ENCODE data around the gene ENTPD2.

The ENTPD2 gene

GRCh38 chr9:137057545-137057944, 3.7 kb upstream of the ENTPD2 start:
- no peaks in the 10 kb centered on the region for H3K79me2 ChIP-seq (ENCODE audit: insufficient read depth, low read length)
- no peak overlapping the region for H3K4me2 ChIP-seq (ENCODE audit: low read depth, low read length, poor library complexity, severe bottlenecking)
- no peak overlapping the region for H3K4me3 ChIP-seq (ENCODE audit: insufficient read depth, low read length, poor library complexity, severe bottlenecking)
- no peaks in the 10 kb centered on the region for H3K27me3 ChIP-seq (ENCODE audit: low read length)
- no peak overlapping the region for H3K27ac ChIP-seq (ENCODE audit: low read depth, low read length)
- H3K9ac ChIP-seq (ENCODE audit: low read length), result no peak overlapping the region
- no peaks in the 10 kb centered on the region for H3K9me3 ChIP-seq (ENCODE audit: insufficient read depth, low read length)
- TF ChIP-seq EZH2phosphoT487 (conservative IDR thresholded peaks at IDR 0.05; ENCODE audit: low read length), result no peak
- TF ChIP-seq CTCF (IDR thresholded peaks at IDR 0.05; ENCODE audit: insufficient read depth, low read length, poor library complexity, severe bottlenecking), result no peak
- H3K9me2 ChIP-seq (replicated peaks; ENCODE audit: insufficient read depth, low read length), result no peaks in the 10 kb centered on the region
- no peaks in the 10 kb centered on the region for H4K20me1 ChIP-seq (ENCODE audit: low read depth, low read length)
- no peak overlapping the region for H2AFZ ChIP-seq (ENCODE audit: low read depth, low read length, severe bottlenecking)
- H3K36me3 ChIP-seq (ENCODE audit: low read length), result no peaks in the 10 kb centered on the region
- peaks cover 3% of the 10 kb centered on the region; the same call in 1 of the 2 replicates for H3F3A ChIP-seq (ENCODE audit: insufficient read depth)

GRCh38 chr9:137056739-137057415, 3.0 kb upstream of the ENTPD2 start:
- no peak overlapping the region for H3K27ac ChIP-seq (ENCODE audit: low read depth, low read length)

GRCh38 chr9:137055385-137056364, 1.8 kb upstream of the ENTPD2 start:
- H4K20me1 ChIP-seq (ENCODE audit: low read depth, low read length), result no peaks in the 10 kb centered on the region

More at GRCh38 chr9:137056739-137057415, 3.0 kb upstream of the ENTPD2 start:
- H2AFZ ChIP-seq (ENCODE audit: low read depth, low read length, severe bottlenecking), result no peak overlapping the region
- no peaks in the 10 kb centered on the region for H3K79me2 ChIP-seq (ENCODE audit: insufficient read depth, low read length)
- H3K9me3 ChIP-seq (ENCODE audit: insufficient read depth, low read length), result no peaks in the 10 kb centered on the region
- no peaks in the 10 kb centered on the region for H3K9me2 ChIP-seq (replicated peaks; ENCODE audit: insufficient read depth, low read length)
- H3K4me3 ChIP-seq (ENCODE audit: insufficient read depth, low read length, poor library complexity, severe bottlenecking), result no peak overlapping the region
- H3K27me3 ChIP-seq (ENCODE audit: low read length), result no peaks in the 10 kb centered on the region
- H3K4me2 ChIP-seq (ENCODE audit: low read depth, low read length, poor library complexity, severe bottlenecking), result no peak overlapping the region
- no peak overlapping the region for H3K9ac ChIP-seq (ENCODE audit: low read length)
- 0 out of 2 replicates have a peak, but pooled peaks cover under 1% of the 10 kb centered on the region for H3F3A ChIP-seq (ENCODE audit: insufficient read depth)
- TF ChIP-seq EZH2phosphoT487 (conservative IDR thresholded peaks at IDR 0.05; ENCODE audit: low read length), result no peak
- TF ChIP-seq CTCF (IDR thresholded peaks at IDR 0.05; ENCODE audit: insufficient read depth, low read length, poor library complexity, severe bottlenecking), result no peak
- H3K36me3 ChIP-seq (ENCODE audit: low read length), result no peaks in the 10 kb centered on the region
- H4K20me1 ChIP-seq (ENCODE audit: low read depth, low read length), result no peaks in the 10 kb centered on the region

More at GRCh38 chr9:137055385-137056364, 1.8 kb upstream of the ENTPD2 start:
- no peak overlapping the region for H3K27ac ChIP-seq (ENCODE audit: low read depth, low read length)
- H3K4me2 ChIP-seq (ENCODE audit: low read depth, low read length, poor library complexity, severe bottlenecking), result no peak overlapping the region
- no peaks in the 10 kb centered on the region for H3F3A ChIP-seq (ENCODE audit: insufficient read depth)
- no peaks in the 10 kb centered on the region for H3K9me3 ChIP-seq (ENCODE audit: insufficient read depth, low read length)
- TF ChIP-seq EZH2phosphoT487 (conservative IDR thresholded peaks at IDR 0.05; ENCODE audit: low read length) (no peak), CTCF (IDR thresholded peaks at IDR 0.05; ENCODE audit: insufficient read depth, low read length, poor library complexity, severe bottlenecking) (no peak)
- no peak overlapping the region for H3K9ac ChIP-seq (ENCODE audit: low read length)
- H2AFZ ChIP-seq (ENCODE audit: low read depth, low read length, severe bottlenecking), result no peak overlapping the region
- H3K79me2 ChIP-seq (ENCODE audit: insufficient read depth, low read length), result no peaks in the 10 kb centered on the region
- H3K9me2 ChIP-seq (replicated peaks; ENCODE audit: insufficient read depth, low read length), result no peaks in the 10 kb centered on the region
- H3K36me3 ChIP-seq (ENCODE audit: low read length), result no peaks in the 10 kb centered on the region
- H3K27me3 ChIP-seq (ENCODE audit: low read length), result no peaks in the 10 kb centered on the region
- H3K4me3 ChIP-seq (ENCODE audit: insufficient read depth, low read length, poor library complexity, severe bottlenecking), result no peak overlapping the region
